HG03457 (cell line): Measurements from ENCODE around the gene TMEM253.
A peak's percentile ranks its signal among the peaks of the same experiment; 100 is the strongest.

ENCODE experiments used
- ATAC-seq: cut with Tn5 transposase; IDR thresholded peaks from one replicate; pipeline ENCODE4 v1.9.1; 2021; ENCODE audit warnings: moderate number of reproducible peaks; ENCODE audit not compliant: unreplicated experiment

The TMEM253 gene

GRCh38 chr14:21103710-21104447 is 3.0 kb downstream of the TMEM253 start:
- ATAC-seq = peak; percentile 82

- ATAC-seq = no peak
These were observed 3.7 kb downstream of the TMEM253 start for GRCh38 chr14:21104448-21105060.

- no peak for ATAC-seq
These were observed 4.2 kb downstream of the TMEM253 start for GRCh38 chr14:21105095-21105494.

- no peak for ATAC-seq
These were observed 5.3 kb downstream of the TMEM253 start for GRCh38 chr14:21106176-21106497.

GRCh38 chr14:21106498-21107282 is 5.8 kb downstream of the TMEM253 start:
- no peak for ATAC-seq

GRCh38 chr14:21107283-21107800 is 6.5 kb downstream of the TMEM253 start:
- no peak for ATAC-seq

GRCh38 chr14:21108791-21109190 is 7.9 kb downstream of the TMEM253 start:
- no peak for ATAC-seq

GRCh38 chr14:21109377-21110138 is 8.7 kb downstream of the TMEM253 start:
- ATAC-seq = no peak

- ATAC-seq = no peak
These were observed 11.4 kb downstream of the TMEM253 start for GRCh38 chr14:21112255-21112654.

GRCh38 chr14:21113369-21113768 is 12.5 kb downstream of the TMEM253 start:
- ATAC-seq = no peak

GRCh38 chr14:21118933-21119332 is 18.1 kb downstream of the TMEM253 start:
- ATAC-seq = no peak

GRCh38 chr14:21120686-21121085 is 19.8 kb downstream of the TMEM253 start:
- no peak for ATAC-seq

GRCh38 chr14:21121122-21121521 is 20.3 kb downstream of the TMEM253 start:
- no peak for ATAC-seq

GRCh38 chr14:21123429-21123828 is 22.6 kb downstream of the TMEM253 start:
- ATAC-seq = no peak

- ATAC-seq = no peak
These were observed 33.0 kb downstream of the TMEM253 start for GRCh38 chr14:21133901-21134300.

GRCh38 chr14:21136024-21136423 is 35.2 kb downstream of the TMEM253 start:
- ATAC-seq = no peak

- ATAC-seq = no peak
These were observed 41.5 kb downstream of the TMEM253 start for GRCh38 chr14:21142357-21142756.

GRCh38 chr14:21145437-21145836 is 44.6 kb downstream of the TMEM253 start:
- no peak for ATAC-seq

- ATAC-seq = no peak
These were observed 48.9 kb downstream of the TMEM253 start for GRCh38 chr14:21149641-21150367.
